Measurements from ENCODE around the gene PLN.

GRCh38 chr6:118535176-118535844 is 12.8 kb upstream of the PLN start:
- TF ChIP-seq POLR2AphosphoS5 (IDR thresholded peaks at IDR 0.05): no peak
- TF ChIP-seq CTCF (IDR thresholded peaks at IDR 0.05): no peak
- TF ChIP-seq POLR2A (IDR thresholded peaks at IDR 0.05): no peak

Data from sigmoid colon (tissue), 4 donors.